H1 (cell line): ENCODE results near the gene PCSK4. TPM values are rescaled to one million over a fixed set of nuclear protein-coding genes. Genes with fewer than 3 reads are reported as not detected.

Source experiments
- CBX8 ChIP-seq: fragments of 300-800, 300-1000 bp; sonication (generic); IDR thresholded peaks from 2 replicates; pipeline ENCODE4 v1.7.1; 2016; ENCODE audit warnings: low read depth, low read length, borderline replicate concordance
- HDAC6 ChIP-seq: IDR thresholded peaks from one replicate; pipeline ENCODE4 v1.7.1; 2012; ENCODE audit warnings: low read depth, mild to moderate bottlenecking, inconsistent platforms, low read length, moderate library complexity
- JUND ChIP-seq: IDR thresholded peaks from 2 replicates; pipeline ENCODE4 v1.6.1; 2011; ENCODE audit warnings: mild to moderate bottlenecking, improper control_type of control experiment, low read length
- POLR2A ChIP-seq, 2 experiments: IDR thresholded peaks; 1 replicate in 1 of 2; 2 replicates in 1 of 2; pipeline ENCODE4 v1.6.1; 2011; ENCODE audit warnings: low read depth in 2 of 2, low read length in 2 of 2, mild to moderate bottlenecking in 2 of 2; ENCODE audit errors: control extremely low read depth in 1 of 2
- TAF7 ChIP-seq: optimal IDR thresholded peaks from 2 replicates; pipeline ENCODE3; 2011; ENCODE audit warnings: low read depth, mild to moderate bottlenecking, inconsistent platforms, low read length, moderate library complexity, borderline replicate concordance
- polyA plus RNA-seq, 7 experiments: library from polyadenylated mRNA; depleted of rRNA in 3 of 7; stranded (reverse) in 5 of 7; unstranded in 2 of 7; fragments of >200 nt in 5 of 7; fragments of 200-250 nt in 2 of 7; gene quantifications; 1 replicate in 5 of 7; 2 replicates in 1 of 7; 4 replicates in 1 of 7; pipeline versions ENCODE4 v1.2.1 to v1.2.3, GENCODE V29; 2011 to 2013; ENCODE audit warnings: missing spikeins in 2 of 7, mixed read lengths in 2 of 7
- total RNA-seq: library from RNA; stranded (reverse); fragmentation: NEBNext Ultra II Directional; extraction: Animal tissue kit (Norgen Biotek cat#: 25700); gene quantifications from 2 replicates; pipeline ENCODE4 v1.2.1, GENCODE V29; 2021

The PCSK4 gene
- total and polyA plus RNA-seq, 2 of the 8 experiments (the other 6 are each of a cell fraction or from before 2014, with no cell fraction given), result 9.8 to 10.7 TPM

DNA sequence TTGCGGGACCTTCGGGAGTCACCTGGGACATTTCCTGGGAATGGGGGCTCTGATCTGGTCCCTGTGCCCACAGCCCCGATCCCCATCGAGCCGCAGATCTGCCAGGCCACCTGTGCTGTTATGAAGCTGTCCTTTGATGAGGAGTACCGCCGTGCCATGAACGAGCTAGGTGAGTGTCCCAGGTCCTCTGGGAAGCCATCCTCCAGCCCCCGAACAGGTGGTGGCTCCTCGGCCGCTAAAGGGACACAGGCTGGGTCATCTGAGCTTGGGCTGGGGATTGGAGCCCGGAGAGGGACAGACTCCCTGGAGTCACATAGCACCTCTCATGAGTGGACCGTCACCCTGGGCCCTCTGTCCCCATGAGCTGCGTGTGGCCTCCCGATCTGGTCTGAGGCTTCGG, 32.3 kb downstream of the PCSK4 start (continued):
- TF ChIP-seq TAF7 (no peak), HDAC6 (no peak), CBX8 (no peak), POLR2A (IDR thresholded peaks at IDR 0.05; ENCODE audit: control extremely low read depth in 1 of 2, low read depth in 2 of 2, low read length in 2 of 2) (no peak), JUND (no peak)
